ENCODE measurements around the gene NFIA. TPM values are rescaled to one million over a fixed set of nuclear protein-coding genes. Genes with fewer than 3 reads are reported as not detected.

The NFIA gene
- total and polyA plus RNA-seq, 9 of the 15 experiments (the other 6 are each of a cell fraction or from before 2014, with no cell fraction given): 5.3 to 24.9 (median 9.8) TPM

- no peak for TF ChIP-seq ETV6 (IDR thresholded peaks at IDR 0.05; ENCODE audit: borderline replicate concordance in 1 of 2, low read depth in 2 of 2, low read length in 1 of 2)
- no peak for TF ChIP-seq ETV6 (CRISPR knock-in tag; IDR thresholded peaks at IDR 0.05; ENCODE audit: borderline replicate concordance)
- peak; percentile 59; the same call in 1 of the 2 replicates for TF ChIP-seq RB1 (IDR thresholded peaks at IDR 0.05; ENCODE audit: low read depth)
- TF ChIP-seq TSHZ1 (CRISPR knock-in tag; IDR thresholded peaks at IDR 0.05): no peak
- peak; percentile 59; the same call in 1 of the 2 replicates for TF ChIP-seq SMARCE1 (IDR thresholded peaks at IDR 0.05)
- no peak for TF ChIP-seq ARID3B (CRISPR knock-in tag; IDR thresholded peaks at IDR 0.05; ENCODE audit: borderline replicate concordance)
- TF ChIP-seq MTA1 (IDR thresholded peaks at IDR 0.05; ENCODE audit: borderline replicate concordance): peak; percentile 62; the same call in 1 of the 2 replicates
- no peak for TF ChIP-seq MEIS2 (IDR thresholded peaks at IDR 0.05; ENCODE audit: partially characterized antibody)
- no peak for TF ChIP-seq ARNT (IDR thresholded peaks at IDR 0.05)
- no peak for TF ChIP-seq KDM5B (IDR thresholded peaks at IDR 0.05; ENCODE audit: insufficient replicate concordance, low read depth, low read length)
- TF ChIP-seq KHSRP (IDR thresholded peaks at IDR 0.05): no peak
- TF ChIP-seq BACH1 (tag; IDR thresholded peaks at IDR 0.05): no peak
- TF ChIP-seq HMGXB4 (CRISPR knock-in tag; IDR thresholded peaks at IDR 0.05): no peak
- TF ChIP-seq NFIX (CRISPR knock-in tag; IDR thresholded peaks at IDR 0.05; ENCODE audit: low read depth): no peak
- TF ChIP-seq HNRNPK (IDR thresholded peaks at IDR 0.05; ENCODE audit: low read depth, low read length, poor library complexity, severe bottlenecking): no peak
- TF ChIP-seq PHF21A (IDR thresholded peaks at IDR 0.05; ENCODE audit: borderline replicate concordance, low read depth): peak; percentile 44; the same call in 1 of the 2 replicates
- TF ChIP-seq PRMT5 (CRISPR knock-in tag; IDR thresholded peaks at IDR 0.05): no peak
- TF ChIP-seq PATZ1 (CRISPR knock-in tag; IDR thresholded peaks at IDR 0.05; ENCODE audit: borderline replicate concordance): no peak
- no peak for TF ChIP-seq ZNF57 (CRISPR knock-in tag; IDR thresholded peaks at IDR 0.05)
- no peak for TF ChIP-seq ERF (CRISPR knock-in tag; IDR thresholded peaks at IDR 0.05)
Observed at GRCh38 chr1:61082311-61083012, at the start of gene NFIA (continued).
